GM21526 (cell line): ENCODE measurements around the gene MMS22L.

ENCODE experiments used
- ATAC-seq: cut with Tn5 transposase; IDR thresholded peaks from one replicate; pipeline ENCODE4 v1.9.1; 2021; ENCODE audit warnings: moderate library complexity; ENCODE audit not compliant: unreplicated experiment, low FRiP score

MMS22L gene

GRCh38 chr6:97151601-97152000, 131.4 kb downstream of the MMS22L start:
- no peak for ATAC-seq

- ATAC-seq: no peak
Observed at GRCh38 chr6:97150932-97151331, 132.1 kb downstream of the MMS22L start.

GRCh38 chr6:97147421-97147820, 135.6 kb downstream of the MMS22L start:
- no peak for ATAC-seq

- no peak for ATAC-seq
Observed at GRCh38 chr6:97145691-97146090, 137.3 kb downstream of the MMS22L start.

- no peak for ATAC-seq
Observed at GRCh38 chr6:97141756-97142155, 141.3 kb downstream of the MMS22L start.

GRCh38 chr6:97138581-97138980, 144.4 kb downstream of the MMS22L start:
- no peak for ATAC-seq

GRCh38 chr6:97136626-97137358, 146.2 kb downstream of the MMS22L start:
- ATAC-seq: no peak

- ATAC-seq: no peak
Observed at GRCh38 chr6:97133067-97133466, 149.9 kb downstream of the MMS22L start.

- no peak for ATAC-seq
Observed at GRCh38 chr6:97129106-97129505, 153.9 kb downstream of the MMS22L start.

GRCh38 chr6:97128507-97128906, 154.5 kb downstream of the MMS22L start:
- ATAC-seq: no peak

- no peak for ATAC-seq
Observed at GRCh38 chr6:97123652-97124051, 159.4 kb downstream of the MMS22L start.

- ATAC-seq: no peak
Observed at GRCh38 chr6:97123112-97123511, 159.9 kb downstream of the MMS22L start.

- ATAC-seq: no peak
Observed at GRCh38 chr6:97120511-97120910, 162.5 kb downstream of the MMS22L start.

- no peak for ATAC-seq
Observed at GRCh38 chr6:97114645-97115044, 168.4 kb downstream of the MMS22L start.

GRCh38 chr6:97113170-97113569, 169.8 kb downstream of the MMS22L start:
- no peak for ATAC-seq

- ATAC-seq: no peak
Observed at GRCh38 chr6:97111243-97111642, 171.8 kb downstream of the MMS22L start.

GRCh38 chr6:97110626-97111025, 172.4 kb downstream of the MMS22L start:
- no peak for ATAC-seq

- no peak for ATAC-seq
Observed at GRCh38 chr6:97110149-97110548, 172.9 kb downstream of the MMS22L start.

GRCh38 chr6:97109444-97109843, 173.6 kb downstream of the MMS22L start:
- no peak for ATAC-seq

- no peak for ATAC-seq
Observed at GRCh38 chr6:97102145-97102790, 180.7 kb downstream of the MMS22L start.

- no peak for ATAC-seq
Observed at GRCh38 chr6:97100696-97101095, 182.3 kb downstream of the MMS22L start.
